Glutamatergic neuron (in vitro differentiated cells): ENCODE results near the gene KIF3A. TPM values are rescaled to one million over a fixed set of nuclear protein-coding genes. Genes with fewer than 3 reads are reported as not detected.
"Not testable (repeated sequence)": the region's sequence is repeated elsewhere in the genome, so short reads cannot be mapped to it uniquely, and the experiment has no call there.

Source experiments
- DNase-seq: peaks from one replicate; pipeline ENCODE4 v3.0.0; 2022
- H3K27ac Mint-ChIP-seq: one replicate; pipeline ENCODE4 v1.8.0; 2020; ENCODE audit warnings: mild to moderate bottlenecking, mixed read lengths, inconsistent platforms; ENCODE audit not compliant: unreplicated experiment
- H3K27me3 Mint-ChIP-seq: one replicate; pipeline ENCODE4 v1.8.0; 2020; ENCODE audit warnings: mild to moderate bottlenecking, moderate library complexity, mixed read lengths, inconsistent platforms; ENCODE audit not compliant: unreplicated experiment
- H3K36me3 Mint-ChIP-seq: one replicate; pipeline ENCODE4 v1.8.0; 2020; ENCODE audit warnings: mild to moderate bottlenecking, mixed read lengths, inconsistent platforms; ENCODE audit not compliant: unreplicated experiment
- H3K4me1 Mint-ChIP-seq: one replicate; pipeline ENCODE4 v1.8.0; 2020; ENCODE audit warnings: mild to moderate bottlenecking, low read depth, mixed read lengths, inconsistent platforms; ENCODE audit not compliant: unreplicated experiment
- H3K4me3 Mint-ChIP-seq: one replicate; pipeline ENCODE4 v1.8.0; 2020; ENCODE audit warnings: mild to moderate bottlenecking, mixed read lengths, inconsistent platforms; ENCODE audit not compliant: unreplicated experiment
- H3K9me3 Mint-ChIP-seq: one replicate; pipeline ENCODE4 v1.8.0; 2020; ENCODE audit warnings: mild to moderate bottlenecking, moderate library complexity, mixed read lengths, inconsistent platforms; ENCODE audit not compliant: unreplicated experiment
- CTCF ChIP-seq: fragments of 200-600 bp; sonication (generic); IDR thresholded peaks from one replicate; pipeline ENCODE4 v1.5.0; 2021; ENCODE audit not compliant: partially characterized antibody, unreplicated experiment
- total RNA-seq: library from RNA; stranded (reverse); fragmentation: NEBNext Ultra II Directional; extraction: Animal tissue kit (Norgen Biotek cat#: 25700); gene quantifications from one replicate; pipeline ENCODE4 v1.2.1, GENCODE V29; 2021; ENCODE audit not compliant: unreplicated experiment

The KIF3A gene
- total RNA-seq, 1 donor from 2014 or later = 42.4 TPM

GRCh38 chr5:132695956-132696355, 41.4 kb downstream of the KIF3A start:
- DNase-seq = no peak
- Mint-ChIP-seq H3K9me3 (no peaks in the 10 kb centered on the region), H3K27me3 (no peaks in the 10 kb centered on the region), H3K27ac (no peak overlapping the region), H3K4me3 (no peak overlapping the region), H3K4me1 (no peaks in the 10 kb centered on the region), H3K36me3 (no peaks in the 10 kb centered on the region)
- no peak for TF ChIP-seq CTCF

- Mint-ChIP-seq H3K4me1 (no peaks in the 10 kb centered on the region), H3K36me3 (no peaks in the 10 kb centered on the region), H3K27me3 (no peaks in the 10 kb centered on the region), H3K9me3 (no peaks in the 10 kb centered on the region), H3K27ac (no peak overlapping the region), H3K4me3 (no peak overlapping the region)
- no peak for DNase-seq
- no peak for TF ChIP-seq CTCF
These were observed 44.7 kb downstream of the KIF3A start for GRCh38 chr5:132692632-132692967.

- not testable (repeated sequence) for H3K4me3 Mint-ChIP-seq, H3K27ac Mint-ChIP-seq, H3K4me1 Mint-ChIP-seq, H3K27me3 Mint-ChIP-seq, DNase-seq, H3K36me3 Mint-ChIP-seq, H3K9me3 Mint-ChIP-seq
These were observed 45.4 kb downstream of the KIF3A start for GRCh38 chr5:132691755-132692631.

GRCh38 chr5:132690156-132690555, 47.2 kb downstream of the KIF3A start:
- Mint-ChIP-seq H3K9me3 (no peaks in the 10 kb centered on the region), H3K36me3 (no peaks in the 10 kb centered on the region), H3K27me3 (no peaks in the 10 kb centered on the region), H3K4me1 (peaks cover 2% of the 10 kb centered on the region), H3K27ac (no peak overlapping the region), H3K4me3 (no peak overlapping the region)
- TF ChIP-seq CTCF = no peak
- DNase-seq = no peak

- peaks cover 7% of the 10 kb centered on the region for H3K4me1 Mint-ChIP-seq
- TF ChIP-seq CTCF = no peak
- H3K27ac Mint-ChIP-seq = no peak overlapping the region
- no peaks in the 10 kb centered on the region for H3K9me3 Mint-ChIP-seq
- H3K27me3 Mint-ChIP-seq = no peaks in the 10 kb centered on the region
- DNase-seq = no peak
- H3K4me3 Mint-ChIP-seq = no peak overlapping the region
- H3K36me3 Mint-ChIP-seq = no peaks in the 10 kb centered on the region
These were observed 47.8 kb downstream of the KIF3A start for GRCh38 chr5:132689513-132689912.
